Measurements from ENCODE around the gene NFU1. TPM values are rescaled to one million over a fixed set of nuclear protein-coding genes. Genes with fewer than 3 reads are reported as not detected.

The NFU1 gene
- polyA plus RNA-seq, 1 donor (not counting 4 experiments of a cell fraction or from before 2014, with no cell fraction given): 53.7 TPM

GRCh38 chr2:69456950-69457445, 19.8 kb upstream of the NFU1 start:
- no peaks in the 10 kb centered on the region for H3K27me3 ChIP-seq (ENCODE audit: control insufficient read depth, extremely low read depth, insufficient read depth, low read length)
- H3K9ac ChIP-seq (ENCODE audit: control insufficient read depth, extremely low read depth, insufficient read depth, low read length): no peak overlapping the region
- no peaks in the 10 kb centered on the region for H3K4me1 ChIP-seq (ENCODE audit: control insufficient read depth, extremely low read depth, insufficient read depth, low read length)
- no peaks in the 10 kb centered on the region for H3K9me1 ChIP-seq (ENCODE audit: control insufficient read depth, extremely low read depth, insufficient read depth, low read length)
- FAIRE-seq (no peak), DNase-seq (ENCODE audit: low read depth, low spot score) (no peak)
- dilution Hi-C loops (cut with MboI; ENCODE audit: extremely low pct_ligation_motif_present, low sequenced_read_pairs): no loop called here
- no peaks in the 10 kb centered on the region for H3K36me3 ChIP-seq (ENCODE audit: control insufficient read depth in 2 of 2, extremely low read depth in 1 of 2, insufficient read depth in 2 of 2, low read length in 2 of 2)
- no peak for TF ChIP-seq EZH2 (IDR thresholded peaks at IDR 0.05; ENCODE audit: low read length)
- no peak for TF ChIP-seq CTCF (optimal IDR thresholded peaks at IDR 0.05 in 1 of 3, IDR thresholded peaks at IDR 0.05 in 1 of 3, conservative IDR thresholded peaks at IDR 0.05 in 1 of 3; ENCODE audit: extremely low read depth in 1 of 3, insufficient read depth in 2 of 3, low read length in 3 of 3)
- no peak overlapping the region for H2AFZ ChIP-seq (ENCODE audit: control insufficient read depth, low read length)
- H3K4me3 ChIP-seq (ENCODE audit: control insufficient read depth in 2 of 3, extremely low read depth in 1 of 3, insufficient read depth in 2 of 3, low read depth in 1 of 3, low read length in 3 of 3): no peak overlapping the region
- no peak overlapping the region for H3K4me2 ChIP-seq (ENCODE audit: control insufficient read depth, extremely low read depth, insufficient read depth, low read depth, low read length)
- H3K9me3 ChIP-seq (ENCODE audit: control insufficient read depth, low read depth, low read length): no peaks in the 10 kb centered on the region
- no peaks in the 10 kb centered on the region for H4K20me1 ChIP-seq (ENCODE audit: control insufficient read depth, extremely low read depth, insufficient read depth, low read length)
- H3K27ac ChIP-seq (ENCODE audit: control insufficient read depth, insufficient read depth, low read length): no peak overlapping the region
- H3K79me2 ChIP-seq (ENCODE audit: control insufficient read depth, insufficient read depth, low read length): no peaks in the 10 kb centered on the region

- Histone ChIP-seq H3K36me3 (ENCODE audit: control insufficient read depth in 2 of 2, extremely low read depth in 1 of 2, insufficient read depth in 2 of 2, low read length in 2 of 2) (no peaks in the 10 kb centered on the region), H3K4me1 (ENCODE audit: control insufficient read depth, extremely low read depth, insufficient read depth, low read length) (no peaks in the 10 kb centered on the region), H3K9ac (ENCODE audit: control insufficient read depth, extremely low read depth, insufficient read depth, low read length) (no peak overlapping the region), H3K79me2 (ENCODE audit: control insufficient read depth, insufficient read depth, low read length) (no peaks in the 10 kb centered on the region), H3K4me2 (ENCODE audit: control insufficient read depth, extremely low read depth, insufficient read depth, low read depth, low read length) (no peak overlapping the region), H3K9me3 (ENCODE audit: control insufficient read depth, low read depth, low read length) (no peaks in the 10 kb centered on the region), H3K27ac (ENCODE audit: control insufficient read depth, insufficient read depth, low read length) (no peak overlapping the region), H4K20me1 (ENCODE audit: control insufficient read depth, extremely low read depth, insufficient read depth, low read length) (no peaks in the 10 kb centered on the region), H3K9me1 (ENCODE audit: control insufficient read depth, extremely low read depth, insufficient read depth, low read length) (no peaks in the 10 kb centered on the region), H3K4me3 (ENCODE audit: control insufficient read depth in 2 of 3, extremely low read depth in 1 of 3, insufficient read depth in 2 of 3, low read depth in 1 of 3, low read length in 3 of 3) (no peak overlapping the region), H2AFZ (ENCODE audit: control insufficient read depth, low read length) (no peak overlapping the region), H3K27me3 (ENCODE audit: control insufficient read depth, extremely low read depth, insufficient read depth, low read length) (no peaks in the 10 kb centered on the region)
- no peak for DNase-seq (ENCODE audit: low read depth, low spot score)
- TF ChIP-seq CTCF (optimal IDR thresholded peaks at IDR 0.05 in 1 of 3, IDR thresholded peaks at IDR 0.05 in 1 of 3, conservative IDR thresholded peaks at IDR 0.05 in 1 of 3; ENCODE audit: extremely low read depth in 1 of 3, insufficient read depth in 2 of 3, low read length in 3 of 3) (no peak), EZH2 (IDR thresholded peaks at IDR 0.05; ENCODE audit: low read length) (no peak)
- dilution Hi-C loops (cut with MboI; ENCODE audit: extremely low pct_ligation_motif_present, low sequenced_read_pairs): no loop called here
- FAIRE-seq: no peak
Observed at GRCh38 chr2:69456154-69456553, 18.9 kb upstream of the NFU1 start.
